CD4-positive, alpha-beta T cell treated with Interferon gamma for 1 hour (primary cell): Measurements from ENCODE around the gene EPHB1.

ENCODE experiments used
- DNase-seq: peaks from one replicate; pipeline ENCODE4 v3.0.0-alpha.2; 2020

Gene EPHB1

DNA sequence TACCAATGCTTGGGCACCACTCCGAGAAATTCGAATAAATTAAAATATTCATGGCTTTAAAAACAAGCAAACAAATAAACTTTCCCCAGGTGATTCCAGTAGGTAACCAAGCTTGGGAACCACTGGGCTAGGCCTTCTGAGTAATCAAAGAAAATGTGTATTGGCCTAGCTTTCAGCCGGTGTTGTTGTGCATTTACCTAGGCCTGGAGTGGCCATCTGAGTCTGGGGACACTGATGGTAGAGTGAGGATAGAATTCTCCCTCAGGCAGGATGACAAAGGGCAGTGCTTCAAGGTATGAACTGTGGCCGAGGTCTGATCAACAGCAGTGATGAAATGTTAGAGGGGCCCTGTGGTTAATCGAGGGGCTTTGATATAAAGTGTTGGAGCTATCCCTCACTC is 440.5 kb downstream of the EPHB1 start:
- no peak for DNase-seq

DNA sequence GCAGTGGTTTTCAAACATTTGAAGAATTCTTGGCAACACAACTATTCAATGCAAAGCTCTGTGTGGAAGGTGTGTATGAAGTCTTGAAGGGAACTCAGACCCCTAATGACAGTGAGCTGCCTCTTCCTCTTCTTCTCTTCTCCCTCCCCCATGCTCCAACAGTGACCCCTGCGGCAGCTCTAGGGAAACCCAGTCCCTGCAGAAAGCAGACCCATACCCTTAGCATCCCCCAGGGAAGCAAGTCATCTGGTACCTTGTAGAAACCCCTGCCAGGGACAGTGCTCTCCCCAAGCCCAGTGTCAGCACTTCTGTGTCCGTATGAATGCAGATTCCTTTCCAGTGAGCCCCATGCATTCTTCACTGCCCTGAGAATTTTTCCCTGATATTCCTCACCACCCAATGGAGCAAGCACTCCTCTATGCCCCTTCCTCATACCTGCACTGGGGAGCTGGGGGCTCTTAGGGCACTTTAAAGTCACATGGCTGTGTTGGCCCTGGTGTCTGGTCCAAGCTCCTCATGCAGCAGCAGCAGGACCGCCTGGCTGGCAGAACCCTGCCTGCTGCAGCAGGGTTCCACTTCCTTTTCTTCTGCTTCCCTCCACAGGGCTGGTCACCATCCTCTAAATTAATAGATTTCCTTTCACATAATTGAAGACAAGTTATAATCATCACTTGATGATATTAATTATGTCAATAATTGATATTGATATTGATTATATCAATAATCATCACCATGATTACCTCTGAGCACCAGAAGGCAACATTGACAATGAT is 442.5 kb downstream of the EPHB1 start:
- no peak for DNase-seq

DNA sequence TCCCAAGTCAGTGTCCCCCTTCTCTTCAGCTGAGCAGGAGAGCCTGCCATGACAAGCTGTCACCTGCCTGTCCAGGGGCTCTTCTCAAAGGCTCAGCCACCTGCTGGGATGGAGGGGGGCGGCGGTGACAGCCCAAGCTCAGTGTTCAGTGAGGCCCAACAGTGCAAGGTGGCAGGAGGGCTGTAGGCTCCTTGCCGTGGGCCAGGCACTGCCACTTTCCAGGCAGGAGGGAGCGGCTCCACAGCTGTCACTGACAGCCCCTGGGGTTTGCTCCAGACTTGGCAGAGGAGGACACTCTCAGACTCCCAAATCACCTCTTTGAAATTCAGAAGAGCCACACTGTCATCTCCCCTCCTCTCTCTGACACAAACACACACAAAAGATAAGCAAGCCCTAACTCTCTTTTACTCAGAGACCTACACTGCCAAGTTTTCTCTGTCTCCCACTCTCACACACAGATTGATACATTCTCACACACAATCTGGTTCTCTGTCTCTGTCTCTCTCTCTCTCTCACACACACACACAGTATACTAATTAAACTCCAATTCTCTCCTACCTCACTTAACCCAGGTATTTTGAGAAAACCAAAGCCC is 443.3 kb downstream of the EPHB1 start:
- no peak for DNase-seq

DNA sequence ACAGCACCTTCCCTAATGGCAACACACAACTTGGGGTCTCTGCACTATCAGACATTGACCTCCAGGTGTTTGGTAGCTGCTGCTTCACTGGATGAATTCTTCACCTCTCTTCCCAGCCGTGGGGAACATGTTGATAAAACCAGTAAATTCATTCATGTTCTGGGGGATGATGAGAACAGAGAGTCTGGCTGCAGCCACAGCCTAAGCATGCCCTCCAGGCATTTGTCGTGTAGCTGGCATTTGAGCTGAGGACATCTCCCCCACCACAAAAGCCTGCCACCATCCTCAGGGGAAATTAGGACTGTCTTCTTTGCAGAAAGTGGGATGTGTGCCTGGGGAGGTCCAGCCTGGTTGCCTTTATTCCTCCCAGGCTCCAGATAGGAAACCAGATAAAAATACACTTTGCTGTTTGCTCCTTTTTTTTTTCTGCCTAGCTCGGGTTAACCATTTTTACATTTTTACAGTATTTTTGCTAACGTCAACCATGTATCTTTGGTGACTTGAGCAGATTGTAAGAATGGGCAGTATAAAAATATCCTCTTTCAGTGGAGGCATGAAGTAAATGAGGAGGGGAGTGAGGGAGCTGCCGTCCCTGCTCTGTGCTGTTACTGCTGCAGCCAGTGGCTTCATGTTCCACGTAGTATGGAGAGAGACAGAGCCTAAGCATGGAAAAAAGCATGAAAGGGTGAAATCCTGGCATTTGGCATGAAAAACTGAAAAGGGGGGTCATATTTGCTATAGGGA is 444.0 kb downstream of the EPHB1 start:
- DNase-seq, result no peak

DNA sequence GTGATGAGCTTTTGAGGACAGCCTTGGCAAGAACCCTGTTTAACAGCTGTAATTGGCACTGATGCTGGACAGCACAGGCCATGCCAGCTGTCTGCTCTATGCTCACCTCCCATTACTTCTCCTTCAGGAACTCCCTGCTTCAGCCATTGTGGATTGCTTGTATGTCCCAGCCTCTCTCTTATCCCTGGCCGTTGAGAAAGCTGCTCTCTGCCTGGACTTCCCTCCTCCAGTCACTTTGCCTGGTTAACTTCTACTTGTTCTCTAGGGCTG is 444.5 kb downstream of the EPHB1 start:
- DNase-seq, result no peak

DNA sequence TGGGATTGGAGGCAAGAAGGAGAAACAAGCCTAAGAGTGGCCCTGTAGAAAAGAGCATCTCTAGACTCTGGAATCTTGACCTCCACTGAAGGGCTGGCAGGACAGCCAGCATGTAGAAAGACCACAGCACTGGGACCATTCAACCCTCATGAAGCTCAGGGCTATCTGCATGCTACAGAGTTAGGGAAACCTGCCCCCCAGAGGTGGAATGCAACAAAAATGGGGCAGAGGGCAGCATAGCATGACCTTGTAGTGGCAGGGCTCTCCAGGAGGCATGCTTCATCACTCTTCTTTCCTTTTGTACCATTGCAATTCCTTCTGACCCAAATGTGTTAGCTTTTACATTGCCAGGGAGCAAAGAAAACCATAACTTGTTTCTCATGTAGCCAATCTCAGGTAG is 445.4 kb downstream of the EPHB1 start:
- no peak for DNase-seq

DNA sequence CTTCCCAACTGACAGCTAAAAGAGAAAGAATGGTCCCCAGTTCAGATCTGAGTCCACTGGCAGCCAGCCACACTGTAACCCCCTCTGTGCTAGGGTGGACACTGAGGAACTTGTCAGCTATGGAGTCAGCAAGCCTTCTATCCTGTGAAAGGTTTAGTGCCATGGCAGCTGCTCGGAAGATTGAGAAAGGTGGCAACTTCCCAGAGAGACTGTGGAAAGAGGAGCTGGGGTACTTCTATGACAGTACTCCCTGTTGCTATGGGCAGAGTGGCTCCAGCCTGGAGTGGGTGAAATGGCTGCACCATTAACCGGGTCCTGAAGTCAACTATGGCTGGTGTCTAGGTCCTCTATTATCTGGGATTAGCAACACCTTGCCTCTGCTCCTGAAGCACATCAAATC is 447.2 kb downstream of the EPHB1 start:
- DNase-seq, result no peak

DNA sequence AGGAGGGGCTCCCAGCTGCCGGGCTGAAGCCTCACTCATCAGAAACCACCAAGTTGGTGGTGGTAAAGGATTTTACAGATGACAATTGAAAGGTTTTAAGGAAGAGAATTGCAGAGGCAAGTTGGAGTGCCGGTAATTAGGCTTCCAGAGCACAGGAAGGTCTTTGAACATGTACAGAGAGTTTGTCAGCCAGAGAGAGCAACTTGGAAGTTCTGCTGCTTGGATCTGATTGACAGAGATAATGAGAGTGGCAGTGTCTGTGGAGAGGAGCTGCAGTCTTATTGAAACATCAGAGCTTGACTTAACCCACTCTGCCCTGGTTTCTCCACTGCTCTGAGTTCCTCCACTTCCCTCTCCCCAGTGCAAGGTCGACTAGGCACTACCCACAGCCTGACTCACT is 448.6 kb downstream of the EPHB1 start:
- no peak for DNase-seq

DNA sequence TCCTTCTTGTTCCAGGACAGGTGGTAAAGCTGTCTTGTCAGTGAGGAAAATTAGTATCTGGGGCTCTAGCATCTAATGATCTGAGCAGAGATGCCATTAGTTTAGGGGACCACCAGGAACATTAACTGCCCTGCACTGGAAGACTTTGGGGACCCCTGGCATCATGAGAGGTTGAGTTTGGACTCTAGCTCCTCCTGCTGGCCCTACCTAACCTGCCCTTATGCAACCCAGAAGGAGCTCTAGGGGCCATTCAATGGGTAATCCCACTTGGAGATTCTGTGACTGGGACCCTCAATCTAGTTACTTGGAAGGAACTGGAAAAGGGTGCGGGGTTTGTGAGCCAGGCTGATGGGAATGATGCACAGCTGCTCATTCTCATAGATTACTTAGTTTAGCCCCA is 451.0 kb downstream of the EPHB1 start:
- DNase-seq, result no peak

DNA sequence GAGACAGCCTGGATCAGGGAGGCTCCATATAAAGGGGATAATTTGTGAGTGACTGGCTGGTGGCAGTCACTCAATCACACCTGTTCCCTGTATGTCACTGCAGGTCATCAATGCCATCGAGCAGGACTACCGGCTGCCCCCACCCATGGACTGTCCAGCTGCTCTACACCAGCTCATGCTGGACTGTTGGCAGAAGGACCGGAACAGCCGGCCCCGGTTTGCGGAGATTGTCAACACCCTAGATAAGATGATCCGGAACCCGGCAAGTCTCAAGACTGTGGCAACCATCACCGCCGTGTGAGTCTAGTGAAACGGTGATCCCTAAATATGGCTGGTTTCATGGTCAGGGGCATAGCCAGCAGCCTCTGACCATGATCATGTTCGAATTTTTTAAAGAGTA is 453.2 kb downstream of the EPHB1 start:
- no peak for DNase-seq

DNA sequence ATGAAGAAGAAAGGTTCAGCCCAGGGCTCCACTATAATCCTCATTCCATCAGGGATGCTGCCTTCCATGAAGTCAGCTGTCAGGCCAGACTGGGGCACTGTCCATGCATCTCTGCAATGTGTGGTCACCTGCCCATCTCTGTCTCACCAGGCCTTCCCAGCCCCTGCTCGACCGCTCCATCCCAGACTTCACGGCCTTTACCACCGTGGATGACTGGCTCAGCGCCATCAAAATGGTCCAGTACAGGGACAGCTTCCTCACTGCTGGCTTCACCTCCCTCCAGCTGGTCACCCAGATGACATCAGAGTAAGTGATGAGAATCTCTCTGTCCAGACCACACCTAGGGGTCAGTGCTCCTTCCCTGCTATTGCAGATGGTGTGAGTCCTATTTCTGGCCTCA is 454.1 kb downstream of the EPHB1 start:
- DNase-seq, result no peak

DNA sequence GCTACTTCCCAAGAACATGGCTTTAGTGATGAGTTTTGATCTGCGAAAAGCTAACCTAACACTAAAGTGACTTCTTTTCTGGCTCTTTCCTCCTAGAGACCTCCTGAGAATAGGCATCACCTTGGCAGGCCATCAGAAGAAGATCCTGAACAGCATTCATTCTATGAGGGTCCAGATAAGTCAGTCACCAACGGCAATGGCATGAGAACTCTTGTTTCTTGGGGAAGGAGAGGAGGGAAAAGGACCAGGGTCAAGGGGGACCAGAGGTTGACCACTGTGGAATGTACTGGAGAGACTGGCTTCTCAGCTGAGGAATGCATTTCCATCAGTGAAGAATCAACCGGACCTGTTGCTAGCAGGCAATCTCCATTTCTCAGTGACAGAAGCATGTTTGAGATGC is 463.9 kb downstream of the EPHB1 start:
- no peak for DNase-seq

DNA sequence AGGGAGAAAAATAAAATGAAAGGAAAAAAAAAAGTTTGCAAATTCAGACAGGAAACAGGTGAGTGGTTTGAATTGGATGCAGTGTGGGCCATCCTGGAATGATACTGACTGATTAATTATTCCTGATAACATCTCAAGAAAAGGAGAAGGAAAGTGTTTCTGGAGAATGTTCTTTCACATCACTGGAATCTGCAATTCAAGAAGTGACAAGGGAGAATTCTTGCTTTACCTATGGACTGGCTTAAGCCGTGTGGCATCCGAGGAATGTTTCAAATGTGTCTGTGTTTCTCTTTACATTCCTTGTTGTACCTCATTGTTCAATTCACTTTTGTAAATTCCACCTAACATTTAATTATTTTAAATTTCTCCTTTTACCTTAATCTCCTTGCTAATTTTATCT is 465.0 kb downstream of the EPHB1 start:
- no peak for DNase-seq

DNA sequence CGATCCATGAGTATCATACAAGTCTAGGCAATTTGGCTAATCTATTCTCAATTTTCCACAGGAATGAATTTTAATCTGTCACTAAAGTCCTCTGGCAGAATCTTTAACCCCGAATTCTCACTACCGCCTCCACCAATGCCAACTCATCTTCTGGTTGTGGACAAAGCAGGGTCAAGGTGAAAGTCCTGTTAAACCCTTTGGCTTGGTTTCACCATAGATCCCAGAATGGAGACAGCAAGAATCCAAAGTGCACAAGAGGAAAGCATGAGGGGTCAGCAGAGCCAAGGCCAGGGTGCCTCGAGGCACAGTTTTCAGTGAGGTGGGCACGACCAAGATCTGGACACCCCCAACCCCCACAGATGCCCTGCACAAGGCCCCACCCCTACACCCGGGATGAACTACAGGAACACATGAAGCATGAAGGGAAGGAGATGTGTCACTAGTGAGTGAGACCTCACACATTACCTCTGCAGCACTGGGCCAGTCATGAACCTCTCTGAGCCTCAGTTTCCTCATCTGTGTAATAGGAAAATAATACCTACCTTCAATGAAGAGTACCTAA is 466.2 kb downstream of the EPHB1 start:
- no peak for DNase-seq

DNA sequence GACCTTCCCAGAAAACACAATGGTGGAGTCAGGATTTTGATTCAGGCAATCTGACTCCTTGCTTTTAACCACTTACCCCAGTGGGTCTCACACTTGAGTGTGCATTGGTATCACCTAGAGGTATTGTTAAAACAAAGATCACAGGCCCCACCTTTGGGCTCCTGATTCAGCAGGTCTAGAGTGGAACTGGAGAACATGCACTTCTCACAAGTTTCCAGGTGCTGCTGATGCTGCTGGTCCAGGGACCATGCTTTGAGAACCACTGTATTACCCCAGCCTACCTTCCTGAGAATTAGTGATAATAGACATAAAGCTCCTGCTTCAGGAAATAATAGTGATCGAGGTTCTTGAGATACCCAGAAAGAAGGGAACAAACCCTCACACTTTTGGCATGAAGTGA is 466.9 kb downstream of the EPHB1 start:
- DNase-seq, result no peak

DNA sequence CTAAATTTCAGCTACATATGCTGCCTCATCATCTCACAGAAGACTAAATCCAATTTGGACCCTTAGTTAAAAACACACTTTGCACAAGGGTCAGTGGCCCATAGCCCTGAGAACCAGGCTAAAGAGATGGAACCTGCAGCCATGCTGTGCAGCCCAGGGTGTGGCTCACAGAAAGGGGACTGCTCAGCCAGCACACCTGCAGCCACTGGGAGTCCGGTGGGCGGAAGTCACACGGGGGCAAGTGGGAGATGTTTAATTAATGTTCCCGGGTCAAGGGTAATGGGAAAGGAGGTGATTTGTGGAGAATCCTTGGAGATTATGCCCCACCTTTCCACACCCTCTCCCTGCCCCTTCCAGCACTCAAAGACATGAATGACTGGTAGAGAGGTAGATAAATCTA is 467.4 kb downstream of the EPHB1 start:
- no peak for DNase-seq

DNA sequence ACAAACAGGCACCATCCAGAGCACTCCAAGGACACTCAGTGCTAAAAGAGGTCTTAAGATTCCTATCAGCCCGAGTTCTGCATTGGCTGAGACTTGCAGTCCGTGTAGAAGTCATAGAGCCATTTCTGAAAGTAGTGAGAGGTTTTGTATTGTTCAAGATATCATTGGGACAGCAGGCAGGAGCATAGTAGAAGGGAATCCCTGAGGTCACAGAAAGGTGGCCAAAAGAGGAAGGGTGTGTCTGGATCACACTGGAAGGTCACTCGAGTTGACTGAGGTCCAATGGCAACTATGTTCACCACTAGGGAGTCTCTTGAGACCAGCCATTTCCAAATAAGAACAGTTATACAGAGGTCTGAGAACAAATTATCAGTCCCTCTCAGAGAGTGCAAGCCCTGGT is 468.3 kb downstream of the EPHB1 start:
- no peak for DNase-seq

DNA sequence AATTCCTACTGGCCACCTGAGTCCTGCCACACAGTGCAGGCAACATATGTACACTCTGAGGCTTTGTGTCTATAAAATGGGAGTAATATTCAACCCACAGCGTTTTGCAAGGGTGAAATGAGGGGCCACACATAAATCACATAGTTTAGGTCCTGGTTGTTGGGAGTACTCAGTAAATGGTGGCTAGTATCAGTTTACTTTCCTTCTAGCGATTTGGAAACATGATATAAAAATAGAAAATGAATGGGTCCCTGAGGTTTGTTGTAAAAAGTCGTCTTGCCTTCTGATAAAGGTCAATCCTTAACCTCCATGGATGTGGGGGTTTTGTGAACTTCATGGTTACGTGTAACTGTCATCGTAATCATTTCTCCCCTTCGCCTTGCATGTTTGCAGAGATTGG is 472.4 kb downstream of the EPHB1 start:
- DNase-seq, result no peak

DNA sequence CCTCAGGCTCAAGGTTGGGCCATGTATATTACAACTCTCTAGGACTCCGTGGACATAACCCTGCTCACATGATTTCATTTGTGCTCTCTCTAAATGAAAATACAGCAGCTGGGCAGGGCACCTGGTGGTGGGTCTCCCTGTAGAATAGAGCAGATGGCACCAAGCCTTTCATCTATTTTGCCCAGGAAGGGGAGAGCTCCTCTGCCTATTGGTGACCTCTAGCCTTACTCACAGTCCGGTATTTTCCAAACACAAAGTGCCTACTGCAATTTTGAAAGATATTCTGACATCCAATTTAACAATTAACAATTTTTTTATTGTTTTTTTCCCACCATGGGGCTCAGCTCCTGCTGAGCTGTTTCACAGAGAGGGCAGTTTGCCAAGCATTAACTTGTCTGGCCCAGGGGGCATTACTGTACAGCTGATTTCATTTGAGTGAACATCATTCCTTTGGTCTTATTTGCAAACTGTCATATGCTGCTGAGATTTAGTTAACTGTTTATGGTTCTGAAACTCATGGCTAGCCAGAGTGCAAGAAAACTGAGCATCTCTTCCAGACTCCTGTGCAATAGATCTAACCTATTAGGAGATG is 474.0 kb downstream of the EPHB1 start:
- no peak for DNase-seq

DNA sequence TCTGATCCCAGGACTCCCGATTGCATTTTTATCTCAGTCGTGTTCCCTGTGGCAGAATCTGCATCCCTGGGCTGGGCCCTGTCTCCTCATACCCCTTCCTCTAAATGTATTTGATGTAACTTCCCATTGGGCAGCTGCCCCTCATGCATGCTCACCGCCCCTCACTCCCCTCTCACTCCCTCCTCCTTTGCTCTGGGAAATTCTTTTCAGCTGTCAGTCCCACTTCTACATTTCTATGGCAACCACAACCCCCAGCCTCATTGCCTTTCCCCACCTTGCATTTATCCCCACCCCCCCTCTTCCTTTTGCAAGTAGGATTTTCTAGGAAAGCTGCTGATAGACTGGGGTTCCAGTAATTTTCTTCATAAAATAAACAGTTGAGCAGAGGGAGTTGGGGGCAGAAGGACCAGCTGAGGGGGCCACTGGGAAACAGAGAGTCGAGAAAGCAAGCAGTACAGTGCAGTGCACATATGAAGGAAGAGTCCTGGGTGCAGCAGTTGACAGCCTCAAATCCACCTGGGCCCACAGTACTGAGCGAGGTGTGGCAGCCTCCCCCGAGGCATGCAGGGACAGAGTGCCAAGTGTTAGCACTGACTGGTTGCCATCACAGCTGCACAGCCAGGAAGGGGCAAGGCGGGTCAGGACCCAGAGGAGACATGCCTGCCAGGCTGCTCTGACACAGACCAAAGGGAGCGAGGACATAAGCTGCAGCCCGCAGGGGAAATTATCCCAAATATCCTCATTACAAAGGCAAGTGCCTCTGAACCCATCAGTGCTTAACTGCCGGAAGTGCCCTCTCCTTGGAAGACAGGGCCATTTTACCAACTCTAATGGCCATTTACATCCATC is 476.3 kb downstream of the EPHB1 start:
- no peak for DNase-seq

DNA sequence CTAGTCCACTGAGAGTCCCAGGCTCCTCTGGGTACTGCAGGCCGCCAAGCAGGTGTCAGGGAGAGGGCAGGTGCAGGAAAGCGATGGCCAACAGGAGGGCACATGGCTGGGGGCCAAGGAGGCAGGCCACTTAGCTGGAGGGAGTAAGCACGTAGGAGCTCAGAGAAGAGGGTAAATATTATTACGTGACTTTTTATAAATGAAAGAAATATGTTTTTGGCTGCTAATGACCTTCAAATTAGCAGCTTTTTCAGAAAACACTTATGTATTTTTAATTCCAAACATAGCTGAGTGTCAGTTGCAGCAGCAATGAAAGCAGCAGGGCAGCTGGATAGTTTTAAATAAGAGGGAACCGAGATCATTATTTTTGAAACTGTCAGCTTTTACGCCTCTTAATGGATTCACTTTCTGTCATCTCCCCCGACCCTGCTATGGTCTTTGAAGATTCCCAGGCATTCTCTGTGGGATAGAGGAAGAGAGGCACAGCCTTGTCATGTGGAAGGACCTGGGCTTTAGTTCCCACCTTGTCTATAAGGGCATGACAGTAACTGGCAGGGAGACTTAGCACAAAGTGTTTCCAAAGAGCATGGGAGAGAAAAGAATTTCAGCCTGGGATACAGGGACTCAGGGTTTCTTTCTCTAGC is 477.1 kb downstream of the EPHB1 start:
- DNase-seq, result no peak

DNA sequence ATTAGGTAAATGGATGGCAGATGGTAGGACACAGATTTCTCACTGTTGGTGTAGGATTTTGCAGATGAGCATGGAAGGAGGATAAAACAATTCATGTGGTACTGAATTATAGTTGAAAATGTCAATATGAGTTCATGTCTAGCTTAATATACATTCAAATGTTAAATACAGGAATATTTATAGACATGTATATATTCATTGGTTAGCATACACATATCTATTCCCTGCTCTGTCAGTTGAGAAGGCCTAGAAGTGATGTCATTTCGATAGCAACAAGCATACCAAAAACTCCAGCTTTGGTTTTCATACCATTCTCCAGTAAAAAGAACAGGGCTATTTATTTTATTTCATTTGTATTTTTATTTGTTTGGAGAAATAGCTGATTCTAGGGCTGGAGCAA is 497.1 kb downstream of the EPHB1 start:
- DNase-seq, result no peak
